Adrenal gland (tissue), 5 donors: Measurements from ENCODE around the gene RASL10B.

Source experiments
- CTCF ChIP-seq, 6 experiments: fragments of 450-650 bp in 4 of 6; fragments of 200-600 bp in 2 of 6; sonication (generic) in 1 of 6; IDR thresholded peaks; 1 replicate in 5 of 6; 2 replicates in 1 of 6; pipeline versions ENCODE4 v1.5.1 to v1.8.0; 2016 to 2021; ENCODE audit warnings: antibody characterized with exemption in 6 of 6, mild to moderate bottlenecking in 2 of 6, moderate library complexity in 1 of 6
- POLR2A ChIP-seq, 2 donors: fragments of 450-650 bp; IDR thresholded peaks; one replicate each; pipeline ENCODE4 v1.6.1; 2017; ENCODE audit warnings: antibody characterized with exemption in 2 of 2, mild to moderate bottlenecking in 2 of 2, moderate library complexity in 1 of 2
- donor health status: DM: no; HTN: no; CAD: no.

GRCh38 chr17:35734396-35734795 lies 3.0 kb downstream of the RASL10B start:
- TF ChIP-seq CTCF (IDR thresholded peaks at IDR 0.05) (no peak), POLR2A (IDR thresholded peaks at IDR 0.05) (no peak)
